H1 (cell line): ENCODE results near the gene ZNF317. TPM values are rescaled to one million over a fixed set of nuclear protein-coding genes. Genes with fewer than 3 reads are reported as not detected.
A peak's percentile ranks its signal among the peaks of the same experiment; 100 is the strongest.

Source experiments
- ASH2L ChIP-seq: fragments of 200-600, 300-600 bp; sonication (generic); IDR thresholded peaks from one replicate; pipeline ENCODE4 v1.7.1; 2017; ENCODE audit warnings: low read length
- ATF2 ChIP-seq: IDR thresholded peaks from 2 replicates; pipeline ENCODE4 v1.6.1; 2012; ENCODE audit warnings: low read length, inconsistent platforms
- E2F6 ChIP-seq: IDR thresholded peaks from 2 replicates; pipeline ENCODE4 v1.6.1; 2012; ENCODE audit warnings: inconsistent platforms
- EZH2 ChIP-seq: fragments of 200-600 bp; sonication (generic); IDR thresholded peaks from 2 replicates; pipeline ENCODE4 v1.7.1; 2012; ENCODE audit warnings: low read depth, mild to moderate bottlenecking, moderate library complexity, low read length, inconsistent platforms; ENCODE audit not compliant: severe bottlenecking
- FOSL1 ChIP-seq: IDR thresholded peaks from 2 replicates; pipeline ENCODE4 v1.6.1; 2011; ENCODE audit warnings: mild to moderate bottlenecking, low read depth, low read length, moderate library complexity; ENCODE audit not compliant: insufficient read depth
- GABPA ChIP-seq: IDR thresholded peaks from 2 replicates; pipeline ENCODE4 v1.6.1; 2011; ENCODE audit warnings: mild to moderate bottlenecking, low read length, moderate library complexity, borderline replicate concordance; ENCODE audit not compliant: insufficient read depth
- GTF2F1 ChIP-seq: IDR thresholded peaks from 2 replicates; pipeline ENCODE4 v1.6.1; 2012; ENCODE audit warnings: low read depth, low read length, improper control_type of control experiment, borderline replicate concordance
- HDAC2 ChIP-seq, 2 experiments: fragments of 300-600 bp in 1 of 2; sonication (generic) in 1 of 2; IDR thresholded peaks; 2 replicates each; pipeline ENCODE4 v1.6.1; 2011 to 2012; ENCODE audit warnings: low read depth in 2 of 2, low read length in 2 of 2, mild to moderate bottlenecking in 2 of 2, moderate library complexity in 2 of 2, borderline replicate concordance in 1 of 2, inconsistent platforms in 1 of 2
- KDM4A ChIP-seq: IDR thresholded peaks from one replicate; pipeline ENCODE4 v1.7.1; 2012; ENCODE audit warnings: low read depth, mild to moderate bottlenecking, moderate library complexity, low read length, inconsistent platforms; ENCODE audit not compliant: severe bottlenecking
- MAFK ChIP-seq: IDR thresholded peaks from 2 replicates; pipeline ENCODE4 v1.6.1; 2012; ENCODE audit warnings: low read depth, mild to moderate bottlenecking, improper control_type of control experiment, low read length
- MAX ChIP-seq: IDR thresholded peaks from 2 replicates; pipeline ENCODE4 v1.6.1; 2012; ENCODE audit warnings: inconsistent platforms
- POLR2A ChIP-seq, 2 experiments: IDR thresholded peaks; 1 replicate in 1 of 2; 2 replicates in 1 of 2; pipeline ENCODE4 v1.6.1; 2011; ENCODE audit warnings: low read depth in 2 of 2, low read length in 2 of 2, mild to moderate bottlenecking in 2 of 2; ENCODE audit errors: control extremely low read depth in 1 of 2
- POLR2AphosphoS5 ChIP-seq: IDR thresholded peaks from 2 replicates; pipeline ENCODE4 v1.6.1; 2011; ENCODE audit warnings: low read depth, low read length
- RAD21 ChIP-seq, 2 experiments: IDR thresholded peaks in 1 of 2; conservative IDR thresholded peaks in 1 of 2; 2 replicates each; pipeline ENCODE4 v1.6.1; 2011; ENCODE audit warnings: low read depth in 2 of 2, low read length in 2 of 2, improper control_type of control experiment in 1 of 2, inconsistent platforms in 1 of 2, mild to moderate bottlenecking in 1 of 2, moderate library complexity in 1 of 2
- SIX5 ChIP-seq: IDR thresholded peaks from 2 replicates; pipeline ENCODE4 v1.6.1; 2011; ENCODE audit warnings: mild to moderate bottlenecking, low read depth, low read length
- SP1 ChIP-seq: IDR thresholded peaks from 2 replicates; pipeline ENCODE4 v1.6.1; 2011; ENCODE audit warnings: low read depth, low read length
- SP2 ChIP-seq: IDR thresholded peaks from 2 replicates; pipeline ENCODE4 v1.6.1; 2012; ENCODE audit warnings: mild to moderate bottlenecking, low read length, inconsistent platforms
- SUZ12 ChIP-seq: fragments of 200-600 bp; sonication (generic); IDR thresholded peaks from 2 replicates; pipeline ENCODE4 v1.6.1; 2012; ENCODE audit warnings: mild to moderate bottlenecking, inconsistent platforms, low read length, moderate library complexity, mixed read lengths
- TBP ChIP-seq: IDR thresholded peaks from 2 replicates; pipeline ENCODE4 v1.6.1; 2011; ENCODE audit warnings: low read depth, low read length, improper control_type of control experiment
- USF2 ChIP-seq: IDR thresholded peaks from 2 replicates; pipeline ENCODE4 v1.6.1; 2011; ENCODE audit warnings: low read length, improper control_type of control experiment
- YY1 ChIP-seq: IDR thresholded peaks from 2 replicates; pipeline ENCODE4 v1.6.1; 2011; ENCODE audit warnings: low read depth, mild to moderate bottlenecking, low read length
- polyA plus RNA-seq, 7 experiments: library from polyadenylated mRNA; depleted of rRNA in 3 of 7; stranded (reverse) in 5 of 7; unstranded in 2 of 7; fragments of >200 nt in 5 of 7; fragments of 200-250 nt in 2 of 7; gene quantifications; 1 replicate in 5 of 7; 2 replicates in 1 of 7; 4 replicates in 1 of 7; pipeline versions ENCODE4 v1.2.1 to v1.2.3, GENCODE V29; 2011 to 2013; ENCODE audit warnings: missing spikeins in 2 of 7, mixed read lengths in 2 of 7
- total RNA-seq: library from RNA; stranded (reverse); fragmentation: NEBNext Ultra II Directional; extraction: Animal tissue kit (Norgen Biotek cat#: 25700); gene quantifications from 2 replicates; pipeline ENCODE4 v1.2.1, GENCODE V29; 2021

The ZNF317 gene
- total and polyA plus RNA-seq, 2 of the 8 experiments (the other 6 are each of a cell fraction or from before 2014, with no cell fraction given): 22.6 to 41.5 TPM

GRCh38 chr19:9140159-9140874 lies at the start of gene ZNF317 (continued):
- TF ChIP-seq SIX5 (peak; percentile 83), RAD21 (IDR thresholded peaks at IDR 0.05 in 1 of 2, conservative IDR thresholded peaks at IDR 0.05 in 1 of 2; ENCODE audit: low read depth in 2 of 2, low read length in 2 of 2) (no peak), ASH2L (peak; percentile 93), SUZ12 (no peak), HDAC2 (IDR thresholded peaks at IDR 0.05; ENCODE audit: borderline replicate concordance in 1 of 2, low read depth in 2 of 2, low read length in 2 of 2) (no peak), POLR2A (IDR thresholded peaks at IDR 0.05; ENCODE audit: control extremely low read depth in 1 of 2, low read depth in 2 of 2, low read length in 2 of 2) (peak; percentile 87 to 98), GTF2F1 (no peak), EZH2 (no peak), KDM4A (peak; percentile 57), FOSL1 (no peak), USF2 (peak; percentile 4; the same call in 1 of the 2 replicates), MAFK (no peak), TBP (peak; percentile 85), YY1 (peak; percentile 98), MAX (peak; percentile 70), GABPA (no peak), E2F6 (peak; percentile 45; the same call in 1 of the 2 replicates), POLR2AphosphoS5 (peak; percentile 97), ATF2 (no peak), SP1 (no peak), SP2 (no peak)
